ENCODE measurements around the gene GPR119.
"Not testable (repeated sequence)": the region's sequence is repeated elsewhere in the genome, so short reads cannot be mapped to it uniquely, and the experiment has no call there.

GPR119 gene

DNA sequence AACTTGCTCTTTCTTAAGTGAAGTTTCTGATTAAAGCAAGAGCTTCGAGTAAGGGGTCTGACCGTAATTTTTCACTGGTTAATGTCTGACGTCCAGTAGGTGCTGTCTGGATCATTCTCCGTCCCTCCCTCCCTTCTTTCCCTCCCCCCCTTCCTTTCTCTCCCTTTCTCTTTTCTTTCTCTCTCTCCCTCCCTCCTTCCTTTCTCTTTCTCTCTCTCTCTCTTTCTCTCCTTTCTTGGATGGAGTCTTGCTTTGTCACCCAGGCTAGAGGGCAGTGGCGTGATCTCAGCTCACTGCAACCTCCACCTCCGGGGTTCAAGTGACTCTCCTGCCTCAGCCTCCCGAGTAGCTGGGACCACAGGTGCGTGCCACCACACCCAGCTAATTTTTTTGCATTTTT is 46.6 kb downstream of the GPR119 start:
- H3K4me2 ChIP-seq (ENCODE audit: low read length), result peak overlapping the region; percentile 77
- peak overlapping the region; percentile 74 for H3K4me3 ChIP-seq (ENCODE audit: low read length)
- H3K9ac ChIP-seq (ENCODE audit: low read depth, low read length); H3K27me3 ChIP-seq (ENCODE audit: control insufficient read depth, insufficient read depth, low read length); H3K4me1 ChIP-seq (ENCODE audit: control insufficient read depth, insufficient read depth, low read length); H3K36me3 ChIP-seq (ENCODE audit: insufficient read depth, low read length); H3K9me3 ChIP-seq (replicated peaks; ENCODE audit: low read length): not testable (repeated sequence)

DNA sequence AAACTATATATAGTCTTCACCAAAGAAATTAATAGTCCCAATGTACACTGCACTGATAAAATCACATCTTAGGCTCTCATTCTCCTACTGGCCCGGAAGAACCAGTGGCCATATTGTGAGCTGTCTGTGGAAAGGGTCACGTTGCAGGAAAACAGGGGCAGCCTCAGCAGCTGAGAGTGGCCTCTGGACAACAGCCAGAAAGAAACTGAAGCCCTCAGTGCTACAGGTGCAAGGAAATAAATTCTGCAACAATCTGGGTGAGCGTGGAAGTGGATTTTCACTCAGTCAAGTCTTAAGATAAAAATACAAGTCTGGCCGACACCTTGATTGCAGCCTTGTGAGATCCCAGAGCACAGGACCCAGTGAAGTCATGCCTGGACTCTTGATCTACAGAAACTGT is 48.9 kb downstream of the GPR119 start:
- no peaks in the 10 kb centered on the region for H3K9me3 ChIP-seq (replicated peaks; ENCODE audit: low read length)
- no peak overlapping the region for H3K4me3 ChIP-seq (ENCODE audit: low read length)
- H3K4me2 ChIP-seq (ENCODE audit: low read length), result no peak overlapping the region
- no peaks in the 10 kb centered on the region for H3K4me1 ChIP-seq (ENCODE audit: control insufficient read depth, insufficient read depth, low read length)
- no peaks in the 10 kb centered on the region for H3K36me3 ChIP-seq (ENCODE audit: insufficient read depth, low read length)
- peaks cover 3% of the 10 kb centered on the region for H3K27me3 ChIP-seq (ENCODE audit: control insufficient read depth, insufficient read depth, low read length)
- no peak overlapping the region for H3K9ac ChIP-seq (ENCODE audit: low read depth, low read length)
